IMR-90 (cell line): ENCODE results near the gene LDLRAD3. TPM values are rescaled to one million over a fixed set of nuclear protein-coding genes. Genes with fewer than 3 reads are reported as not detected.

Source experiments
- ATAC-seq: fragments of 200-7000 bp; cut with Tn5 transposase; 2 replicates; pipeline ENCODE4 v1.9.1; 2020; ENCODE audit warnings: low read depth, mild to moderate bottlenecking, moderate library complexity
- BruUV-seq: library from RNA; stranded (reverse); fragments of 400-500 nt; replicated peaks from 2 replicates; lab custom pipeline; 2021; lab: Mats Ljungman, UMichigan
- CTCF ChIA-PET: fragments of 300-600 bp; formaldehyde crosslinking; extraction: SDS; loops from one replicate; lab custom pipeline; 2021; ENCODE audit warnings: antibody characterized with exemption; lab: Yijun Ruan, JAX
- POLR2A ChIA-PET: fragments of 300-600 bp; sonication (Branson Sonifier 250); formaldehyde crosslinking; loops from one replicate; lab custom pipeline; 2022; ENCODE audit warnings: antibody characterized with exemption; ENCODE audit not compliant: unreplicated experiment; lab: Charles Lee
- DNase-seq: peaks from one replicate; pipeline ENCODE4 v3.0.0; 2013
- H2AFZ ChIP-seq: replicated peaks from 2 replicates; pipeline ENCODE3; 2013; ENCODE audit warnings: low read length, mild to moderate bottlenecking; ENCODE audit not compliant: poor library complexity
- H2AK5ac ChIP-seq: 2 replicates; pipeline ENCODE4 v1.6.1; 2013; ENCODE audit warnings: low read depth, low read length, inconsistent platforms
- H2AK9ac ChIP-seq: replicated peaks from 2 replicates; pipeline ENCODE3; 2013; ENCODE audit warnings: mild to moderate bottlenecking, low read depth, low read length, moderate library complexity; ENCODE audit not compliant: poor library complexity
- H2BK120ac ChIP-seq: 2 replicates; pipeline ENCODE4 v1.6.1; 2013; ENCODE audit warnings: low read depth, low read length, inconsistent platforms
- H2BK15ac ChIP-seq: 3 replicates; pipeline ENCODE4 v1.6.1; 2013; ENCODE audit warnings: low read depth, low read length, inconsistent platforms
- H2BK20ac ChIP-seq: 2 replicates; pipeline ENCODE4 v1.6.1; 2013; ENCODE audit warnings: low read depth, mild to moderate bottlenecking, inconsistent platforms, low read length, moderate library complexity
- H2BK5ac ChIP-seq: 2 replicates; pipeline ENCODE4 v1.6.1; 2013; ENCODE audit warnings: mild to moderate bottlenecking, low read depth, low read length, inconsistent platforms; ENCODE audit not compliant: poor library complexity, severe bottlenecking
- H3K14ac ChIP-seq: replicated peaks from 2 replicates; pipeline ENCODE4 v1.6.1; 2013; ENCODE audit warnings: low read depth, low read length, inconsistent platforms
- H3K18ac ChIP-seq: 2 replicates; pipeline ENCODE4 v1.6.1; 2013; ENCODE audit warnings: low read depth, low read length, control low read depth
- H3K23ac ChIP-seq: 2 replicates; pipeline ENCODE4 v1.6.1; 2013; ENCODE audit warnings: low read depth, low read length, inconsistent platforms
- H3K27ac ChIP-seq: 2 replicates; pipeline ENCODE4 v1.5.1; 2013; ENCODE audit warnings: mild to moderate bottlenecking, control low read depth, low read length; ENCODE audit not compliant: insufficient read depth
- H3K27me3 ChIP-seq: 2 replicates; pipeline ENCODE4 v1.6.1; 2013; ENCODE audit warnings: low read length; ENCODE audit not compliant: control insufficient read depth, insufficient read depth
- H3K36me3 ChIP-seq: 2 replicates; pipeline ENCODE4 v1.6.1; 2013; ENCODE audit warnings: low read length, mixed read lengths; ENCODE audit not compliant: control insufficient read depth, insufficient read depth
- H3K4ac ChIP-seq: 2 replicates; pipeline ENCODE4 v1.6.1; 2013; ENCODE audit warnings: low read depth, low read length, inconsistent platforms
- H3K4me1 ChIP-seq: 2 replicates; pipeline ENCODE4 v1.6.1; 2013; ENCODE audit warnings: low read length, mixed read lengths; ENCODE audit not compliant: control insufficient read depth, insufficient read depth
- H3K4me2 ChIP-seq: 2 replicates; pipeline ENCODE4 v1.6.1; 2013; ENCODE audit warnings: low read depth, mild to moderate bottlenecking, control low read depth, low read length, moderate library complexity
- H3K4me3 ChIP-seq: 2 replicates; pipeline ENCODE4 v1.5.1; 2013; ENCODE audit warnings: low read depth, mild to moderate bottlenecking, control low read depth, low read length, moderate library complexity; ENCODE audit not compliant: insufficient read depth
- H3K56ac ChIP-seq: 2 replicates; pipeline ENCODE4 v1.6.1; 2013; ENCODE audit warnings: low read length, inconsistent platforms; ENCODE audit not compliant: insufficient read depth; ENCODE audit errors: extremely low read depth
- H3K79me1 ChIP-seq, 2 experiments: 2 replicates each; pipeline ENCODE4 v1.6.1; 2013; ENCODE audit warnings: low read length in 2 of 2, inconsistent platforms in 1 of 2, low read depth in 1 of 2
- H3K9ac ChIP-seq: 2 replicates; pipeline ENCODE4 v1.6.1; 2013; ENCODE audit warnings: low read depth, low read length, control low read depth
- H3K9me1 ChIP-seq: 2 replicates; pipeline ENCODE4 v1.6.1; 2013; ENCODE audit warnings: low read length, inconsistent platforms; ENCODE audit not compliant: insufficient read depth
- H3K9me3 ChIP-seq: 2 replicates; pipeline ENCODE4 v1.6.1; 2013; ENCODE audit warnings: low read length; ENCODE audit not compliant: control insufficient read depth, insufficient read depth
- H4K20me1 ChIP-seq: 2 replicates; pipeline ENCODE4 v1.6.1; 2013; ENCODE audit warnings: low read length, inconsistent platforms; ENCODE audit not compliant: insufficient read depth
- H4K5ac ChIP-seq: 2 replicates; pipeline ENCODE4 v1.6.1; 2013; ENCODE audit warnings: mild to moderate bottlenecking, low read depth, low read length, control low read depth
- H4K8ac ChIP-seq, 2 experiments: 2 replicates each; pipeline ENCODE4 v1.6.1; 2013; ENCODE audit warnings: low read depth in 2 of 2, low read length in 2 of 2, control low read depth in 1 of 2, inconsistent platforms in 1 of 2
- H4K91ac ChIP-seq: 2 replicates; pipeline ENCODE4 v1.6.1; 2013; ENCODE audit warnings: low read depth, low read length, inconsistent platforms; ENCODE audit not compliant: insufficient read depth
- BHLHE40 ChIP-seq: fragments of 150-350 bp; IDR thresholded peaks from 2 replicates; pipeline ENCODE4 v1.6.1; 2016; ENCODE audit warnings: mild to moderate bottlenecking, low read depth, low read length
- CEBPB ChIP-seq: IDR thresholded peaks from 2 replicates; pipeline ENCODE4 v1.6.1; 2012; ENCODE audit warnings: low read depth, low read length, improper control_type of control experiment
- CHD1 ChIP-seq: IDR thresholded peaks from 2 replicates; pipeline ENCODE4 v1.6.1; 2012; ENCODE audit warnings: low read depth, low read length, improper control_type of control experiment
- ELK1 ChIP-seq: fragments of 150-350 bp; IDR thresholded peaks from 2 replicates; pipeline ENCODE4 v1.6.1; 2016; ENCODE audit warnings: low read depth, mild to moderate bottlenecking, low read length, moderate library complexity, borderline replicate concordance
- FOS ChIP-seq: fragments of 150-350 bp; IDR thresholded peaks from 2 replicates; pipeline ENCODE4 v1.6.1; 2016; ENCODE audit warnings: low read depth, low read length
- MAFK ChIP-seq: IDR thresholded peaks from 2 replicates; pipeline ENCODE4 v1.6.1; 2012; ENCODE audit warnings: low read depth, low read length, improper control_type of control experiment
- MAZ ChIP-seq: IDR thresholded peaks from 2 replicates; pipeline ENCODE4 v1.6.1; 2012; ENCODE audit warnings: low read depth, mild to moderate bottlenecking, low read length, improper control_type of control experiment, moderate library complexity, borderline replicate concordance
- MXI1 ChIP-seq: IDR thresholded peaks from 2 replicates; pipeline ENCODE4 v1.6.1; 2012; ENCODE audit warnings: low read depth, mild to moderate bottlenecking, low read length, moderate library complexity, borderline replicate concordance
- NFE2L2 ChIP-seq: fragments of 150-350 bp; IDR thresholded peaks from 2 replicates; pipeline ENCODE4 v1.6.1; 2016; ENCODE audit warnings: low read depth, mild to moderate bottlenecking, low read length
- POLR2A ChIP-seq: IDR thresholded peaks from 2 replicates; pipeline ENCODE4 v1.6.1; 2012; ENCODE audit warnings: mild to moderate bottlenecking, low read depth, low read length
- RAD21 ChIP-seq: IDR thresholded peaks from 2 replicates; pipeline ENCODE4 v1.6.1; 2012; ENCODE audit warnings: low read length, improper control_type of control experiment
- RCOR1 ChIP-seq: IDR thresholded peaks from 2 replicates; pipeline ENCODE4 v1.6.1; 2012; ENCODE audit warnings: mild to moderate bottlenecking, low read length, improper control_type of control experiment; ENCODE audit not compliant: insufficient replicate concordance
- RFX5 ChIP-seq: IDR thresholded peaks from 2 replicates; pipeline ENCODE4 v1.8.0; 2012; ENCODE audit warnings: low read depth, mild to moderate bottlenecking, low read length, moderate library complexity
- SMC3 ChIP-seq: fragments of 150-350 bp; IDR thresholded peaks from 2 replicates; pipeline ENCODE4 v1.6.1; 2016; ENCODE audit warnings: low read depth, mild to moderate bottlenecking, antibody characterized with exemption, low read length, moderate library complexity
- WGBS, 2 experiments: methylation state at CpG; one replicate each; pipeline versions ENCODE4 v1.1.5 to v1.1.7; 2013; ENCODE audit warnings: missing lambda C conversion rate in 2 of 2; ENCODE audit not compliant: insufficient read length in 1 of 2; ENCODE audit errors: extremely low coverage in 2 of 2; 5-methylcytosine and 5-hydroxymethylcytosine counted together
- dilution Hi-C: fragments of 300-500 bp; cut with HindIII; formaldehyde crosslinking; loops from one replicate; pipeline ENCODE4 v1.14.3; 2018; ENCODE audit warnings: low sequenced_read_pairs; ENCODE audit not compliant: unreplicated experiment
- in situ Hi-C: fragments of 300-500 bp; cut with MboI; formaldehyde crosslinking; loops from 3 replicates; pipeline ENCODE4 v1.14.3; 2019; ENCODE audit warnings: low sequenced_read_pairs, inconsistent platforms, mixed read lengths
- intact Hi-C: fragments of 100-400 bp; cut with micrococcal nuclease; formaldehyde crosslinking; loops from 2 replicates; pipeline ENCODE4 v1.10.0; 2022
- polyA plus RNA-seq, 3 experiments: library from polyadenylated mRNA; depleted of rRNA; stranded (reverse); fragments of >200 nt; gene quantifications; 2 replicates each; pipeline ENCODE4 v1.2.3, GENCODE V29; 2012; ENCODE audit warnings: low replicate concordance in 1 of 3
- total RNA-seq: library from RNA; depleted of rRNA; stranded (reverse); fragments of >200 nt; gene quantifications from 2 replicates; pipeline ENCODE4 v1.2.3, GENCODE V29; 2012
- TF ChIP-seq, protein P1 (sequence below): fragments of 150-350 bp; IDR thresholded peaks from 2 replicates; pipeline ENCODE4 v1.6.1; 2017; ENCODE audit warnings: mild to moderate bottlenecking, antibody characterized with exemption, low read length, low read depth
- TF ChIP-seq, protein P2 (sequence below): conservative IDR thresholded peaks from 2 replicates; pipeline ENCODE4 v1.5.1; 2012; ENCODE audit warnings: mild to moderate bottlenecking, low read depth, low read length, improper control_type of control experiment

LDLRAD3 gene
- total and polyA plus RNA-seq, 2 of the 4 experiments (the other 2 are of a cell fraction): 2.7 to 6.4 TPM

DNA sequence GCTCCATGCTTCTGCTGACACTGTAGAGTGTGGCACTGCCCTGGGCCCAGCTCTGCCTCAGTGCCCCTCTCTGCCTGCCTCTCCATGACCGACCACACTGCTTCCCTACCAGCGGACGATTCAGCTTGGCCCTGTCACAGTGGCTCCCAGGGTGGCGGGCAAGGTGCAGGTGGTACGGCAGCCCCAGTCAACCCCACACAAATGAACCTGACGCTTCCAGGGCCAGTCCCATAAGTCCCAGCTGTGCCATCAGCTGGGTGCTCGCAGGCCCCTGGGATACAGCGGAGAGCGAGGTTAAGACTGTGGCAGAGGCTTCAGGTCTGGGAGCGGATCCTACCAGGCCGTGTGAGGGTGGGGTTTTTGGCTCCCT lies 134.8 kb downstream of the LDLRAD3 start:
- H3K56ac ChIP-seq: no peak overlapping the region
- H3K18ac ChIP-seq: no peak overlapping the region
- intact Hi-C loops: no loop called here
- peaks cover 12% of the 10 kb centered on the region for H3K9me1 ChIP-seq
- DNase-seq (no peak), ATAC-seq (no peak)
- H2AK9ac ChIP-seq: no peak overlapping the region
- CTCF ChIA-PET: no interaction called here
- H3K4me1 ChIP-seq: peaks cover 13% of the 10 kb centered on the region
- dilution Hi-C loops: no loop called here
- no peak overlapping the region for H4K91ac ChIP-seq
- no peak overlapping the region for H2AFZ ChIP-seq
- H2BK20ac ChIP-seq: no peak overlapping the region
- WGBS, 2 experiments: no CpG with 5 or more reads among the region's 11 CpGs
- no peak overlapping the region for H4K5ac ChIP-seq
- no peak overlapping the region for H3K4me2 ChIP-seq
- peaks cover 3% of the 10 kb centered on the region; the same call in 1 of the 2 replicates for H3K36me3 ChIP-seq
- H2BK5ac ChIP-seq: no peak overlapping the region
- no peak overlapping the region for H3K4ac ChIP-seq
- H3K23ac ChIP-seq: no peak overlapping the region
- no peaks in the 10 kb centered on the region for H3K27me3 ChIP-seq
- no TSS peak for BruUV-seq
- POLR2A ChIA-PET: no interaction called here
- H3K27ac ChIP-seq: no peak overlapping the region
- peaks cover 7 to 13% of the 10 kb centered on the region in 2 experiments; a peak in 2 of 4 replicates for H3K79me1 ChIP-seq
- no peak overlapping the region for H2BK15ac ChIP-seq
- no peaks in the 10 kb centered on the region for H3K9me3 ChIP-seq
- no peak for TF ChIP-seq MXI1
- no peak for TF ChIP-seq RFX5
- TF ChIP-seq FOS: no peak
- no peak for TF ChIP-seq BHLHE40
- no peak for TF ChIP-seq SMC3
- TF ChIP-seq, protein P1, sequence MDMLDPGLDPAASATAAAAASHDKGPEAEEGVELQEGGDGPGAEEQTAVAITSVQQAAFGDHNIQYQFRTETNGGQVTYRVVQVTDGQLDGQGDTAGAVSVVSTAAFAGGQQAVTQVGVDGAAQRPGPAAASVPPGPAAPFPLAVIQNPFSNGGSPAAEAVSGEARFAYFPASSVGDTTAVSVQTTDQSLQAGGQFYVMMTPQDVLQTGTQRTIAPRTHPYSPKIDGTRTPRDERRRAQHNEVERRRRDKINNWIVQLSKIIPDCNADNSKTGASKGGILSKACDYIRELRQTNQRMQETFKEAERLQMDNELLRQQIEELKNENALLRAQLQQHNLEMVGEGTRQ: no peak
- TF ChIP-seq POLR2A: no peak
- TF ChIP-seq RAD21: no peak
- TF ChIP-seq MAFK: no peak
- TF ChIP-seq CHD1: no peak
- TF ChIP-seq NFE2L2: no peak
- TF ChIP-seq RCOR1: no peak
- no peak for TF ChIP-seq MAZ
- TF ChIP-seq, protein P2, sequence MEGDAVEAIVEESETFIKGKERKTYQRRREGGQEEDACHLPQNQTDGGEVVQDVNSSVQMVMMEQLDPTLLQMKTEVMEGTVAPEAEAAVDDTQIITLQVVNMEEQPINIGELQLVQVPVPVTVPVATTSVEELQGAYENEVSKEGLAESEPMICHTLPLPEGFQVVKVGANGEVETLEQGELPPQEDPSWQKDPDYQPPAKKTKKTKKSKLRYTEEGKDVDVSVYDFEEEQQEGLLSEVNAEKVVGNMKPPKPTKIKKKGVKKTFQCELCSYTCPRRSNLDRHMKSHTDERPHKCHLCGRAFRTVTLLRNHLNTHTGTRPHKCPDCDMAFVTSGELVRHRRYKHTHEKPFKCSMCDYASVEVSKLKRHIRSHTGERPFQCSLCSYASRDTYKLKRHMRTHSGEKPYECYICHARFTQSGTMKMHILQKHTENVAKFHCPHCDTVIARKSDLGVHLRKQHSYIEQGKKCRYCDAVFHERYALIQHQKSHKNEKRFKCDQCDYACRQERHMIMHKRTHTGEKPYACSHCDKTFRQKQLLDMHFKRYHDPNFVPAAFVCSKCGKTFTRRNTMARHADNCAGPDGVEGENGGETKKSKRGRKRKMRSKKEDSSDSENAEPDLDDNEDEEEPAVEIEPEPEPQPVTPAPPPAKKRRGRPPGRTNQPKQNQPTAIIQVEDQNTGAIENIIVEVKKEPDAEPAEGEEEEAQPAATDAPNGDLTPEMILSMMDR: no peak
- no peak for TF ChIP-seq CEBPB
- TF ChIP-seq ELK1: no peak
- H2BK120ac ChIP-seq: no peak overlapping the region
- H3K9ac ChIP-seq: no peak overlapping the region
- H4K8ac ChIP-seq: no peak overlapping the region
- no peak overlapping the region for H3K14ac ChIP-seq
- no peak overlapping the region for H3K4me3 ChIP-seq
- in situ Hi-C loops: no loop called here
- H4K20me1 ChIP-seq: no peaks in the 10 kb centered on the region
- H2AK5ac ChIP-seq: no peak overlapping the region
